HL-60 (cell line): ENCODE measurements around the gene PACS1.

Source experiments
- GABPA ChIP-seq: IDR thresholded peaks from 2 replicates; pipeline ENCODE4 v1.6.1; 2012; ENCODE audit warnings: low read depth
- TF ChIP-seq, protein P1 (sequence below): IDR thresholded peaks from one replicate; pipeline ENCODE4 v1.5.1; 2011; ENCODE audit warnings: low read length, control low read depth, inconsistent platforms; ENCODE audit not compliant: insufficient read depth

DNA sequence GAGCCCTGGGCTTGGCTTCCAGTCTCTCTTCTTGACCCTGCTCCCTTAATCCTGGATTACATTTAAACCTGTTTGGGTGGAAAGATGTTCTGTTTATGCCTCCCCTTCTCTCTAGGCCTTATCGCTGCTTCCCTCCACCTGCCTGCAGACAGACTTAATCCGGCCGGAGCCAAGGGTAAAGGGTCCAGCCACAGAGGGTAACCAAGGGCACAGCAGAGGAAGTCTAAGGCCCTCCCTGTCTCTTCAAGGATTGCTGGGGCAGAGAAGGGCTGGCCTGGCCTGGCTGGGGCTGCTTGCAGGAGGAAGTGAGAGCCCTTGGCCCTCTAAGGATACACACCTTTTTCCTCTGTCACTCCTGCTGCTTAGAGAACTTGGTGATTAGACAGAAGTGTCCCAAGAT lies 23.2 kb upstream of the PACS1 start:
- TF ChIP-seq GABPA = no peak
- TF ChIP-seq, protein P1, sequence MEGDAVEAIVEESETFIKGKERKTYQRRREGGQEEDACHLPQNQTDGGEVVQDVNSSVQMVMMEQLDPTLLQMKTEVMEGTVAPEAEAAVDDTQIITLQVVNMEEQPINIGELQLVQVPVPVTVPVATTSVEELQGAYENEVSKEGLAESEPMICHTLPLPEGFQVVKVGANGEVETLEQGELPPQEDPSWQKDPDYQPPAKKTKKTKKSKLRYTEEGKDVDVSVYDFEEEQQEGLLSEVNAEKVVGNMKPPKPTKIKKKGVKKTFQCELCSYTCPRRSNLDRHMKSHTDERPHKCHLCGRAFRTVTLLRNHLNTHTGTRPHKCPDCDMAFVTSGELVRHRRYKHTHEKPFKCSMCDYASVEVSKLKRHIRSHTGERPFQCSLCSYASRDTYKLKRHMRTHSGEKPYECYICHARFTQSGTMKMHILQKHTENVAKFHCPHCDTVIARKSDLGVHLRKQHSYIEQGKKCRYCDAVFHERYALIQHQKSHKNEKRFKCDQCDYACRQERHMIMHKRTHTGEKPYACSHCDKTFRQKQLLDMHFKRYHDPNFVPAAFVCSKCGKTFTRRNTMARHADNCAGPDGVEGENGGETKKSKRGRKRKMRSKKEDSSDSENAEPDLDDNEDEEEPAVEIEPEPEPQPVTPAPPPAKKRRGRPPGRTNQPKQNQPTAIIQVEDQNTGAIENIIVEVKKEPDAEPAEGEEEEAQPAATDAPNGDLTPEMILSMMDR = no peak
